WERI-Rb-1 (cell line): ENCODE data around the gene SEMA7A.

Source experiments
- DNase-seq: peaks from one replicate; pipeline ENCODE4 v3.0.0-alpha.2; 2020
- H3K27ac ChIP-seq: fragments of 250-450 bp; sonication (Bioruptor Pico); 2 replicates; pipeline ENCODE4 v1.5.1; 2020; ENCODE audit warnings: mild to moderate bottlenecking, moderate library complexity
- H3K27me3 ChIP-seq: fragments of 250-450 bp; sonication (Bioruptor Pico); 2 replicates; pipeline ENCODE4 v1.5.1; 2021; ENCODE audit warnings: mild to moderate bottlenecking, low read depth, moderate library complexity; ENCODE audit not compliant: insufficient read depth, severe bottlenecking
- H3K36me3 ChIP-seq: fragments of 250-450 bp; sonication (Bioruptor Pico); 2 replicates; pipeline ENCODE4 v1.5.1; 2020; ENCODE audit warnings: mild to moderate bottlenecking, moderate library complexity
- H3K4me3 ChIP-seq: 2 replicates; pipeline ENCODE4 v1.5.1; 2011; ENCODE audit warnings: low read depth, mild to moderate bottlenecking, control low read depth, low read length
- H3K9me3 ChIP-seq: fragments of 250-450 bp; sonication (Bioruptor Pico); 2 replicates; pipeline ENCODE4 v1.5.1; 2021; ENCODE audit warnings: mild to moderate bottlenecking, moderate library complexity; ENCODE audit not compliant: severe bottlenecking
- CTCF ChIP-seq: IDR thresholded peaks from 2 replicates; pipeline ENCODE4 v1.5.1; 2011; ENCODE audit warnings: low read depth, mild to moderate bottlenecking, control low read depth, inconsistent platforms, low read length

The SEMA7A gene

GRCh38 chr15:74402337-74402841 lies 31.4 kb downstream of the SEMA7A start:
- DNase-seq, result no peak
- Histone ChIP-seq H3K9me3 (no peaks in the 10 kb centered on the region), H3K27ac (no peak overlapping the region), H3K4me3 (no peak overlapping the region), H3K36me3 (no peaks in the 10 kb centered on the region), H3K27me3 (no peaks in the 10 kb centered on the region)
- no peak for TF ChIP-seq CTCF

- Histone ChIP-seq H3K9me3 (no peaks in the 10 kb centered on the region), H3K4me3 (no peak overlapping the region), H3K27ac (no peak overlapping the region), H3K36me3 (no peaks in the 10 kb centered on the region), H3K27me3 (no peaks in the 10 kb centered on the region)
- no peak for DNase-seq
- no peak for TF ChIP-seq CTCF
Measured at GRCh38 chr15:74400915-74401757, 32.6 kb downstream of the SEMA7A start.

- H3K27me3 ChIP-seq, result no peaks in the 10 kb centered on the region
- no peak for DNase-seq
- no peaks in the 10 kb centered on the region for H3K9me3 ChIP-seq
- H3K27ac ChIP-seq, result no peak overlapping the region
- H3K36me3 ChIP-seq, result no peaks in the 10 kb centered on the region
- H3K4me3 ChIP-seq, result no peak overlapping the region
- no peak for TF ChIP-seq CTCF
Measured at GRCh38 chr15:74400313-74400860, 33.4 kb downstream of the SEMA7A start.

- TF ChIP-seq CTCF, result no peak
- H3K36me3 ChIP-seq, result no peaks in the 10 kb centered on the region
- H3K27me3 ChIP-seq, result no peaks in the 10 kb centered on the region
- H3K4me3 ChIP-seq, result no peak overlapping the region
- H3K27ac ChIP-seq, result no peak overlapping the region
- H3K9me3 ChIP-seq, result no peaks in the 10 kb centered on the region
- DNase-seq, result no peak
Measured at GRCh38 chr15:74399511-74400312, 34.0 kb downstream of the SEMA7A start.

- no peak for DNase-seq
- Histone ChIP-seq H3K9me3 (no peaks in the 10 kb centered on the region), H3K36me3 (no peaks in the 10 kb centered on the region), H3K27me3 (no peaks in the 10 kb centered on the region), H3K4me3 (no peak overlapping the region), H3K27ac (no peak overlapping the region)
- TF ChIP-seq CTCF, result no peak
Measured at GRCh38 chr15:74399100-74399499, 34.7 kb downstream of the SEMA7A start.
